T-cell (primary cell): ENCODE measurements around the gene HOXA7. TPM values are rescaled to one million over a fixed set of nuclear protein-coding genes. Genes with fewer than 3 reads are reported as not detected.

ENCODE experiments used
- ATAC-seq, 4 experiments: fragments of 200-7000 bp in 3 of 4; fragments of 150-1000 bp in 1 of 4; cut with Tn5 transposase; replicated peaks in 1 of 4; 1 replicate in 3 of 4; 2 replicates in 1 of 4; pipeline ENCODE4 v1.10.0; 2021; ENCODE audit warnings: moderate library complexity in 3 of 4, mild to moderate bottlenecking in 2 of 4, moderate number of reproducible peaks in 1 of 4
- CTCF ChIA-PET, 2 donors: fragments of 300-600 bp; sonication (Branson Sonifier 250); formaldehyde crosslinking; loops; one replicate each; lab custom pipeline; 2022; ENCODE audit warnings: antibody characterized with exemption in 2 of 2; lab: Charles Lee
- POLR2A ChIA-PET, 2 donors: fragments of 300-600 bp; sonication (Branson Sonifier 250); formaldehyde crosslinking; loops; one replicate each; lab custom pipeline; 2022; ENCODE audit warnings: antibody characterized with exemption in 2 of 2; lab: Charles Lee
- DNase-seq, 35 experiments: peaks; one replicate each; pipeline versions ENCODE4 v3.0.0 to v3.0.0-alpha.2; 2013 to 2023
- H3K27ac ChIP-seq: one replicate; pipeline ENCODE4 v1.5.1; 2013; ENCODE audit warnings: low read length
- H3K27me3 ChIP-seq, 2 experiments: replicated peaks in 1 of 2; 1 replicate in 1 of 2; 2 replicates in 1 of 2; pipeline versions ENCODE4 v1.6.1 to v1.7.0; 2013; ENCODE audit warnings: low read length in 1 of 2, mixed read lengths in 1 of 2; ENCODE audit not compliant: control insufficient read depth in 2 of 2, insufficient read depth in 2 of 2; ENCODE audit errors: extremely low read depth in 1 of 2
- H3K36me3 ChIP-seq, 2 donors: 1 replicate in 1 of 2; 2 replicates in 1 of 2; pipeline versions ENCODE4 v1.6.1 to v1.7.0; 2013; ENCODE audit warnings: low read length in 1 of 2; ENCODE audit not compliant: control insufficient read depth in 2 of 2, insufficient read depth in 1 of 2; ENCODE audit errors: extremely low read depth in 1 of 2
- H3K4me1 ChIP-seq, 2 experiments: 1 replicate in 1 of 2; 2 replicates in 1 of 2; pipeline versions ENCODE4 v1.6.1 to v1.7.0; 2013; ENCODE audit warnings: low read length in 2 of 2, mixed read lengths in 1 of 2; ENCODE audit not compliant: insufficient read depth in 2 of 2, control insufficient read depth in 1 of 2; ENCODE audit errors: extremely low read depth in 1 of 2
- H3K4me3 ChIP-seq, 2 donors: 1 replicate in 1 of 2; 2 replicates in 1 of 2; pipeline versions ENCODE4 v1.5.1 to v1.7.0; 2013; ENCODE audit warnings: mild to moderate bottlenecking in 2 of 2, low read length in 1 of 2, moderate library complexity in 1 of 2; ENCODE audit not compliant: control insufficient read depth in 1 of 2; ENCODE audit errors: extremely low read depth in 1 of 2
- H3K9me3 ChIP-seq: 2 replicates; pipeline ENCODE4 v1.7.0; 2013
- H3K27ac Mint-ChIP-seq, 2 donors: one replicate each; pipeline ENCODE4 v1.8.0; 2020 to 2021; ENCODE audit warnings: mild to moderate bottlenecking in 2 of 2, mixed read lengths in 2 of 2
- H3K27me3 Mint-ChIP-seq, 2 donors: one replicate each; pipeline ENCODE4 v1.8.0; 2021 to 2022; ENCODE audit warnings: mixed read lengths in 2 of 2
- H3K36me3 Mint-ChIP-seq: one replicate; pipeline ENCODE4 v1.8.0; 2021; ENCODE audit warnings: mixed read lengths
- H3K4me1 Mint-ChIP-seq, 3 donors: one replicate each; pipeline ENCODE4 v1.8.0; 2020 to 2022; ENCODE audit warnings: mixed read lengths in 3 of 3, mild to moderate bottlenecking in 1 of 3
- H3K4me3 Mint-ChIP-seq, 3 donors: one replicate each; pipeline ENCODE4 v1.8.0; 2020 to 2022; ENCODE audit warnings: mild to moderate bottlenecking in 3 of 3, mixed read lengths in 3 of 3, moderate library complexity in 3 of 3
- H3K9me3 Mint-ChIP-seq, 3 donors: one replicate each; pipeline ENCODE4 v1.8.0; 2020 to 2022; ENCODE audit warnings: mixed read lengths in 3 of 3
- WGBS: methylation state at CpG from one replicate; pipeline ENCODE4 v1.1.5; 2013; ENCODE audit warnings: missing lambda C conversion rate; ENCODE audit not compliant: insufficient coverage; 5-methylcytosine and 5-hydroxymethylcytosine counted together
- total RNA-seq, 35 experiments: library from RNA in 6 of 35; stranded (reverse) in 6 of 35; fragments of 120-200 nt in 1 of 35; gene quantifications; one replicate each; pipeline versions ENCODE4 v1.2.1 to v1.2.4 and lab custom pipeline; 2013 to 2026

Gene HOXA7
- total RNA-seq, 5 donors from 2014 or later (not counting 1 experiment from before 2014, with no cell fraction given) = 0.67 TPM; not detected in 4

- no CpG with 5 or more reads among the region's 4 CpGs for WGBS
- H3K27ac Mint-ChIP-seq = no peak overlapping the region
These were observed 44.7 kb downstream of the HOXA7 start for GRCh38 chr7:27111751-27112277.

GRCh38 chr7:27111042-27111750, 45.3 kb downstream of the HOXA7 start:
- H3K27ac ChIP-seq = no peak overlapping the region
- Mint-ChIP-seq H3K27me3 (peaks cover 0 to 7% of the 10 kb centered on the region in 2 donors), H3K9me3 (no peaks in the 10 kb centered on the region), H3K4me3 (no peak overlapping the region), H3K4me1 (no peaks in the 10 kb centered on the region), H3K27ac (no peak overlapping the region), H3K36me3 (no peaks in the 10 kb centered on the region)
- no CpG with 5 or more reads among the region's 6 CpGs for WGBS
- ATAC-seq = no peak
- no peaks in the 10 kb centered on the region for H3K9me3 ChIP-seq
- no peak for DNase-seq
- POLR2A ChIA-PET = no interaction called here
- no peaks in the 10 kb centered on the region for H3K4me1 ChIP-seq
- CTCF ChIA-PET = no interaction called here
- no peaks in the 10 kb centered on the region for H3K36me3 ChIP-seq
- H3K4me3 ChIP-seq = no peak overlapping the region
- H3K27me3 ChIP-seq = peaks cover 0 to 24% of the 10 kb centered on the region in 2 experiments

More at GRCh38 chr7:27111751-27112277, 44.7 kb downstream of the HOXA7 start:
- ATAC-seq = no peak
- H3K27me3 ChIP-seq = peaks cover 0 to 21% of the 10 kb centered on the region in 2 experiments
- no peaks in the 10 kb centered on the region for H3K36me3 ChIP-seq
- Mint-ChIP-seq H3K36me3 (no peaks in the 10 kb centered on the region), H3K4me3 (no peak overlapping the region), H3K9me3 (no peaks in the 10 kb centered on the region), H3K4me1 (no peaks in the 10 kb centered on the region), H3K27me3 (peaks cover 0 to 6% of the 10 kb centered on the region in 2 donors)
- CTCF ChIA-PET = no interaction called here
- H3K27ac ChIP-seq = no peak overlapping the region
- H3K4me3 ChIP-seq = no peak overlapping the region
- no peaks in the 10 kb centered on the region for H3K9me3 ChIP-seq
- POLR2A ChIA-PET = no interaction called here
- DNase-seq = no peak
- no peaks in the 10 kb centered on the region for H3K4me1 ChIP-seq

GRCh38 chr7:27110186-27111031, 46.1 kb downstream of the HOXA7 start:
- Histone ChIP-seq H3K9me3 (no peaks in the 10 kb centered on the region), H3K36me3 (no peaks in the 10 kb centered on the region), H3K27me3 (peaks cover 0 to 24% of the 10 kb centered on the region in 2 experiments), H3K4me1 (no peaks in the 10 kb centered on the region), H3K27ac (no peak overlapping the region), H3K4me3 (no peak overlapping the region)
- Mint-ChIP-seq H3K4me3 (no peak overlapping the region), H3K4me1 (no peaks in the 10 kb centered on the region), H3K27me3 (peaks cover 3 to 15% of the 10 kb centered on the region in 2 donors), H3K9me3 (no peaks in the 10 kb centered on the region), H3K27ac (no peak overlapping the region), H3K36me3 (no peaks in the 10 kb centered on the region)
- CTCF ChIA-PET = no interaction called here
- 95% methylated on average over 37 of the region's 66 CpGs for WGBS
- ATAC-seq = no peak
- no peak for DNase-seq
- POLR2A ChIA-PET = interaction anchor here in 1 of 2 donors (0.6 kb wide), 1 partner anchor 1839 kb away, joined by 3 read pairs; no protein-coding TSS in a partner anchor

GRCh38 chr7:27109466-27110185, 46.8 kb downstream of the HOXA7 start:
- POLR2A ChIA-PET = interaction anchor here in 1 of 2 donors (0.6 kb wide), 1 partner anchor 1838 kb away, joined by 3 read pairs; no protein-coding TSS in a partner anchor

GRCh38 chr7:27108390-27109127, 47.9 kb downstream of the HOXA7 start:
- ATAC-seq (no peak), DNase-seq (no peak)
- Mint-ChIP-seq H3K27ac (no peak overlapping the region), H3K36me3 (no peaks in the 10 kb centered on the region), H3K4me1 (peaks cover 4 to 5% (median 5%) of the 10 kb centered on the region in 3 donors), H3K4me3 (no peak overlapping the region), H3K27me3 (peaks cover 17 to 29% of the 10 kb centered on the region in 2 donors), H3K9me3 (no peaks in the 10 kb centered on the region)
- Histone ChIP-seq H3K36me3 (no peaks in the 10 kb centered on the region), H3K9me3 (no peaks in the 10 kb centered on the region), H3K27me3 (peaks cover 5 to 30% of the 10 kb centered on the region in 2 experiments), H3K4me1 (no peaks in the 10 kb centered on the region), H3K27ac (no peak overlapping the region), H3K4me3 (no peak overlapping the region)
- ChIA-PET CTCF (interaction anchor here in 1 of 2 donors (0.6 kb wide), 1 partner anchor 422 kb away, joined by 14 read pairs; no protein-coding TSS in a partner anchor), POLR2A (no interaction called here)
- 95% methylated on average over 28 of the region's 41 CpGs for WGBS

More at GRCh38 chr7:27109466-27110185, 46.8 kb downstream of the HOXA7 start:
- Mint-ChIP-seq H3K4me3 (no peak overlapping the region), H3K27me3 (peaks cover 7 to 22% of the 10 kb centered on the region in 2 donors), H3K36me3 (no peaks in the 10 kb centered on the region), H3K9me3 (no peaks in the 10 kb centered on the region), H3K27ac (no peak overlapping the region), H3K4me1 (no peaks in the 10 kb centered on the region)
- H3K4me1 ChIP-seq = no peaks in the 10 kb centered on the region
- no peak overlapping the region for H3K4me3 ChIP-seq
- CTCF ChIA-PET = no interaction called here
- no peak overlapping the region for H3K27ac ChIP-seq
- H3K9me3 ChIP-seq = no peaks in the 10 kb centered on the region
- DNase-seq (no peak), ATAC-seq (no peak)
- peaks cover 0 to 22% of the 10 kb centered on the region in 2 experiments for H3K27me3 ChIP-seq
- WGBS = 84% methylated on average over 3 of the region's 4 CpGs
- H3K36me3 ChIP-seq = no peaks in the 10 kb centered on the region
